ENCODE results near the gene SAA4. TPM values are rescaled to one million over a fixed set of nuclear protein-coding genes. Genes with fewer than 3 reads are reported as not detected.

Gene SAA4
- total and polyA plus RNA-seq, 2 of the 8 experiments (the other 6 are each of a cell fraction or from before 2014, with no cell fraction given), result not detected

- no peak overlapping the region for H4K91ac ChIP-seq (replicated peaks; ENCODE audit: insufficient read length, low read length)
- H2BK5ac ChIP-seq (ENCODE audit: low read depth, low read length), result no peak overlapping the region
- no peak overlapping the region for H2AFZ ChIP-seq (ENCODE audit: low read length)
- no peaks in the 10 kb centered on the region for H3K4me1 ChIP-seq (replicated peaks in 1 of 4; ENCODE audit: control insufficient read depth in 3 of 4, insufficient read depth in 4 of 4, low read length in 3 of 4)
- H3K27ac ChIP-seq (ENCODE audit: low read depth, low read length), result no peak overlapping the region
- H4K8ac ChIP-seq (ENCODE audit: extremely low read depth, insufficient read depth, low read length), result no peak overlapping the region
- no peak overlapping the region for H3K9ac ChIP-seq (replicated peaks in 1 of 4; ENCODE audit: extremely low read depth in 1 of 4, low read depth in 3 of 4, low read length in 3 of 4)
- no peak overlapping the region for H3K4me2 ChIP-seq (ENCODE audit: insufficient read depth in 1 of 2, low read depth in 2 of 2, low read length in 2 of 2)
- no peaks in the 10 kb centered on the region for H3K27me3 ChIP-seq (replicated peaks in 1 of 4; ENCODE audit: control insufficient read depth in 3 of 4, extremely low read depth in 1 of 4, insufficient read depth in 3 of 4, low read length in 3 of 4)
- no peak overlapping the region for H2BK120ac ChIP-seq (replicated peaks; ENCODE audit: low read depth, low read length)
- 88% methylated on average over 3 of the region's 3 CpGs; no CpG with 5 or more reads in 1 of the 2 experiments for WGBS, 2 experiments (ENCODE audit: extremely low coverage in 1 of 2, insufficient coverage in 1 of 2, insufficient read length in 1 of 2, insufficient replicate concordance in 2 of 2, low coverage in 1 of 2, low lambda C conversion rate in 2 of 2, missing lambda C conversion rate in 1 of 2)
- no peak for FAIRE-seq
- H3K23me2 ChIP-seq (ENCODE audit: low read depth, low read length), result peaks cover 4% of the 10 kb centered on the region; the same call in 1 of the 2 replicates
- H2BK12ac ChIP-seq (ENCODE audit: low read depth, low read length), result no peak overlapping the region
- no peak overlapping the region for H4K5ac ChIP-seq (ENCODE audit: insufficient read length, low read depth, low read length)
- no peak overlapping the region for H3K18ac ChIP-seq (ENCODE audit: extremely low read depth, low read length)
- H2BK15ac ChIP-seq (ENCODE audit: low read length), result no peak overlapping the region
- no peaks in the 10 kb centered on the region for H3K36me3 ChIP-seq (ENCODE audit: control insufficient read depth in 2 of 4, insufficient read depth in 4 of 4, low read length in 3 of 4)
- H4K20me1 ChIP-seq (replicated peaks in 1 of 2; ENCODE audit: control insufficient read depth in 1 of 2, insufficient read depth in 2 of 2, low read length in 2 of 2), result peaks cover 0 to 4% of the 10 kb centered on the region in 2 experiments
- no peak overlapping the region for H3K23ac ChIP-seq (ENCODE audit: insufficient read length)
- H3K9me3 ChIP-seq (ENCODE audit: insufficient read depth in 2 of 2, low read depth in 1 of 2, low read length in 1 of 2), result no peaks in the 10 kb centered on the region
- H3K4me3 ChIP-seq (ENCODE audit: extremely low read depth in 1 of 4, insufficient read depth in 2 of 4, low read depth in 3 of 4, low read length in 4 of 4), result no peak overlapping the region
- H2AK5ac ChIP-seq (ENCODE audit: low read depth, low read length), result no peak overlapping the region
- H2BK20ac ChIP-seq (ENCODE audit: low read length), result no peak overlapping the region
- ChIA-PET POLR2A (ENCODE audit: partially characterized antibody) (no interaction called here), CTCF (ENCODE audit: partially characterized antibody) (interaction anchor here (0.8 to 2.6 kb wide), 4 partner anchors 11 to 108 kb away, joined by 3 to 14 read pairs (median 3); partner anchors contain the start of gene SAA4)
- H3K4ac ChIP-seq (replicated peaks; ENCODE audit: insufficient read length, low read depth, low read length), result no peak overlapping the region
- H3K79me2 ChIP-seq (ENCODE audit: control insufficient read depth in 1 of 2, insufficient read depth in 2 of 2, low read length in 2 of 2), result no peaks in the 10 kb centered on the region
- no peaks in the 10 kb centered on the region for H3K79me1 ChIP-seq (ENCODE audit: low read depth, low read length)
- no peak for DNase-seq (ENCODE audit: low read depth in 1 of 2, low spot score in 2 of 2)
- H3K56ac ChIP-seq (replicated peaks; ENCODE audit: insufficient read length, low read depth, low read length), result no peak overlapping the region
- no peak overlapping the region for H3K14ac ChIP-seq (ENCODE audit: insufficient read length)
- TF ChIP-seq CEBPB (IDR thresholded peaks at IDR 0.05; ENCODE audit: low read depth, low read length), result no peak
- no peak for TF ChIP-seq KDM4A (IDR thresholded peaks at IDR 0.05; ENCODE audit: low read depth, low read length, severe bottlenecking)
- no peak for TF ChIP-seq POLR2AphosphoS5 (IDR thresholded peaks at IDR 0.05; ENCODE audit: low read depth, low read length)
- no peak for TF ChIP-seq JUN (IDR thresholded peaks at IDR 0.05; ENCODE audit: low read depth, low read length)
- no peak for TF ChIP-seq RFX5 (IDR thresholded peaks at IDR 0.05; ENCODE audit: borderline replicate concordance, low read depth, low read length)
- TF ChIP-seq GTF2F1 (IDR thresholded peaks at IDR 0.05; ENCODE audit: borderline replicate concordance, low read depth, low read length), result no peak
- TF ChIP-seq TCF12 (IDR thresholded peaks at IDR 0.05; ENCODE audit: low read depth, low read length), result no peak
- no peak for TF ChIP-seq BCL11A (IDR thresholded peaks at IDR 0.05; ENCODE audit: low read depth in 2 of 2, low read length in 2 of 2)
- no peak for TF ChIP-seq SIX5 (IDR thresholded peaks at IDR 0.05; ENCODE audit: low read depth, low read length)
- TF ChIP-seq RBBP5 (IDR thresholded peaks at IDR 0.05; ENCODE audit: borderline replicate concordance, low read depth, low read length), result no peak
- TF ChIP-seq SAP30 (IDR thresholded peaks at IDR 0.05; ENCODE audit: insufficient read depth, insufficient replicate concordance, low read length), result no peak
- no peak for TF ChIP-seq TAF7 (optimal IDR thresholded peaks at IDR 0.05; ENCODE audit: borderline replicate concordance, low read depth, low read length)
- no peak for TF ChIP-seq KDM1A (IDR thresholded peaks at IDR 0.05; ENCODE audit: borderline replicate concordance, low read length)
These were observed 12.8 kb downstream of the SAA4 start for GRCh38 chr11:18223591-18224387.
